H1 (cell line): ENCODE measurements around the gene NBAS.

Experiments
- ATF3 ChIP-seq: IDR thresholded peaks from 2 replicates; pipeline ENCODE4 v1.6.1; 2011; ENCODE audit warnings: low read depth, mild to moderate bottlenecking, low read length; ENCODE audit not compliant: insufficient read depth
- CTCF ChIP-seq, 3 experiments: IDR thresholded peaks; 1 replicate in 2 of 3; 2 replicates in 1 of 3; pipeline versions ENCODE4 v1.5.1 to v1.6.1; 2011; ENCODE audit warnings: low read length in 3 of 3, mild to moderate bottlenecking in 3 of 3, inconsistent platforms in 2 of 3, low read depth in 1 of 3, moderate library complexity in 1 of 3; ENCODE audit not compliant: insufficient read depth in 1 of 3; ENCODE audit errors: control extremely low read depth in 1 of 3
- JUND ChIP-seq: IDR thresholded peaks from 2 replicates; pipeline ENCODE4 v1.6.1; 2011; ENCODE audit warnings: mild to moderate bottlenecking, improper control_type of control experiment, low read length
- NRF1 ChIP-seq: IDR thresholded peaks from 2 replicates; pipeline ENCODE4 v1.6.1; 2011; ENCODE audit warnings: mild to moderate bottlenecking, low read depth, low read length, improper control_type of control experiment
- PHF8 ChIP-seq: fragments of 200-600 bp; sonication (generic); conservative IDR thresholded peaks from 2 replicates; pipeline ENCODE4 v1.7.1; 2012; ENCODE audit warnings: low read depth, mild to moderate bottlenecking, inconsistent platforms, low read length, moderate library complexity
- POLR2A ChIP-seq, 2 experiments: IDR thresholded peaks; 1 replicate in 1 of 2; 2 replicates in 1 of 2; pipeline ENCODE4 v1.6.1; 2011; ENCODE audit warnings: low read depth in 2 of 2, low read length in 2 of 2, mild to moderate bottlenecking in 2 of 2; ENCODE audit errors: control extremely low read depth in 1 of 2
- TAF1 ChIP-seq: IDR thresholded peaks from 2 replicates; pipeline ENCODE4 v1.6.1; 2011; ENCODE audit warnings: mild to moderate bottlenecking, low read depth, low read length

- TF ChIP-seq POLR2A (IDR thresholded peaks at IDR 0.05; ENCODE audit: control extremely low read depth in 1 of 2, low read depth in 2 of 2, low read length in 2 of 2) (no peak), NRF1 (no peak), CTCF (IDR thresholded peaks at IDR 0.05; ENCODE audit: control extremely low read depth in 1 of 3, insufficient read depth in 1 of 3, low read depth in 1 of 3, low read length in 3 of 3) (no peak), PHF8 (no peak), ATF3 (no peak), JUND (no peak), TAF1 (no peak)
Measured at GRCh38 chr2:15608392-15608761, 47.2 kb upstream of the NBAS start.
